Neural progenitor cell (in vitro differentiated cells): Measurements from ENCODE around the gene ARF3.

Experiments used
- CTCF ChIP-seq: fragments of 200-600 bp; sonication (generic); IDR thresholded peaks from 2 replicates; pipeline ENCODE4 v1.5.1; 2017; ENCODE audit warnings: antibody characterized with exemption, mild to moderate bottlenecking
- EZH2 ChIP-seq: fragments of 200-600 bp; sonication (generic); IDR thresholded peaks from 2 replicates; pipeline ENCODE4 v1.6.1; 2017; ENCODE audit warnings: antibody characterized with exemption, mild to moderate bottlenecking, moderate library complexity
- EZH2phosphoT487 ChIP-seq: fragments of 200-600 bp; sonication (generic); IDR thresholded peaks from 2 replicates; pipeline ENCODE4 v1.6.1; 2017; ENCODE audit warnings: antibody characterized with exemption

DNA sequence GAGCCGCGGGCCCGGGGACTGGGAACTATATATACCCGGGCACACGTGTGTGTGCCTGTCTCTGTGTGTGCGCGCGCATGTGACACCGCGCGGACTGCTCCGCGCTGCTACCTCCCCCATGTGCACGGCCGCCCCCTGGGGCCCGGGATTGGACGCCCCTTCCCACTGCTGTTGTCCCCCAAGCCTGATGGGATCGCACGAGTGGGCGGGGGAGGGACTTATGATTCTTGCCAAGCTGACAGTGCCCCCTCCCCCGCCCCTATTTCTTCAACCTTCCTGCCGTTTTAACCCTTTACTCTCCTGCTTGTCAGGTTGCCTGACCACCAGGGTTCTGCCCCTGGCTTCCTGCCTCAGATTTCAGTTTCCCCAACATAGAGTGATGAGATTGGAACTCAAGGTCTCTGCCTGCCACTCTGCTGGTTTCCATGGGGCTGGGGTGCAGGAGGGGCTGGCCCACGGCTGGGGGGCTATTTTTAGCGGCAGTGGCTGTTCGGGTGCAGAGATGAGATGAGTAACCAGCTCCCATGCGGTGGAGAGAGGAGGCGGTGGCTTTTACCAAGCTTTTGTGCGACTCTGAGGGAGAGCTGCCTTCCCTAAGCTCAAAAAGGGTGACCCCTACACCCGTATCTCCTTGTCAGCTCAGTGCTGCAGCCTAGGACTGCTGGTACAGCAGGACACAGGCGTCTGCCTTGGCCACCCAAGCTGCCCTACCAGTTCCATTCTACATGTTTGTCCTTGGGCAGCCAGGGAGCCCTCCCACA lies 42.3 kb upstream of the ARF3 start, which contains the start of gene DDN:
- no peak for TF ChIP-seq EZH2
- peak; percentile 15 for TF ChIP-seq CTCF
- TF ChIP-seq EZH2phosphoT487: no peak
